Retinal pigment epithelial cell (primary cell): ENCODE data around the gene FRMD4A.

ENCODE experiments used
- DNase-seq: peaks from one replicate; pipeline ENCODE4 v3.0.0-alpha.2; 2010; ENCODE audit warnings: low read depth
- H3K4me3 ChIP-seq: 2 replicates; pipeline ENCODE4 v1.5.1; 2011; ENCODE audit warnings: mild to moderate bottlenecking, low read length, control low read depth, moderate library complexity
- TF ChIP-seq, protein P1 (sequence below): conservative IDR thresholded peaks from 2 replicates; pipeline ENCODE4 v1.5.1; 2011; ENCODE audit warnings: low read depth, low read length, control low read depth, inconsistent platforms

The FRMD4A gene

DNA sequence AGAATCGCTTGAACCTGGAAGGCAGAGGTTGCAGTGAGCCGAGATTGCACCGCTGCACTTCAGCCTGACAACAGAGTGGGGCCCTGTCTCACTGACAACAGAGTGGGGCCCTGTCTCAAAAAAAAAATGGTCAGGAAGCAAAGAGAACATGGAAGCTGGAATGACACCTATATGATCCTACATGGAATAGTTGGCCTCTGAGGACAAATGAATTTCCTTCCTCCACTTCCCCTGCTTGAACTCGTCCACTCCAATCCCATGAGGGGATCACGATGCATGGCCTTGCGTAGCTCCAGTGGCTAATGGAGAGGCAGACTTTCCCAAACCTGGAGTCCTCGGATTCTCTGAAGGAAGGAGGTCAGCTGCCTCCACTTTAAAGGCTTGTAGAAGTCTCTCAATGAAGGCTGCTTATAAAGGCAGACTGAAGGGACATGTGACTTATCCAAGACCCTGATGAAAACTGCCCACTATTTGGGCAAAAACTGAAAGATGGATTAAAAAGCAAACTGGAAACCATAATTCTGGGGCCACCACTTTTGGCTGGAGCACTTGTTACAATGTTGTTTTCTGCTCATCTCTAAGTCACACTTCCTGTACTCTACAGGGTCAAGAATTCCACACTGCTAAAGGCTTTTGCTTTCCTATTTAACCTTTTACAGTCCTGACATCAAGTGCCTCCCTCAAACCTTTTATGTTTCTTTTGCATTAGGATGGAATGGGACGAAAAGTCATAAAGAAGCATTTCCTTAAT, 529.4 kb downstream of the FRMD4A start:
- no peak for DNase-seq
- H3K4me3 ChIP-seq, result no peak overlapping the region
- TF ChIP-seq, protein P1, sequence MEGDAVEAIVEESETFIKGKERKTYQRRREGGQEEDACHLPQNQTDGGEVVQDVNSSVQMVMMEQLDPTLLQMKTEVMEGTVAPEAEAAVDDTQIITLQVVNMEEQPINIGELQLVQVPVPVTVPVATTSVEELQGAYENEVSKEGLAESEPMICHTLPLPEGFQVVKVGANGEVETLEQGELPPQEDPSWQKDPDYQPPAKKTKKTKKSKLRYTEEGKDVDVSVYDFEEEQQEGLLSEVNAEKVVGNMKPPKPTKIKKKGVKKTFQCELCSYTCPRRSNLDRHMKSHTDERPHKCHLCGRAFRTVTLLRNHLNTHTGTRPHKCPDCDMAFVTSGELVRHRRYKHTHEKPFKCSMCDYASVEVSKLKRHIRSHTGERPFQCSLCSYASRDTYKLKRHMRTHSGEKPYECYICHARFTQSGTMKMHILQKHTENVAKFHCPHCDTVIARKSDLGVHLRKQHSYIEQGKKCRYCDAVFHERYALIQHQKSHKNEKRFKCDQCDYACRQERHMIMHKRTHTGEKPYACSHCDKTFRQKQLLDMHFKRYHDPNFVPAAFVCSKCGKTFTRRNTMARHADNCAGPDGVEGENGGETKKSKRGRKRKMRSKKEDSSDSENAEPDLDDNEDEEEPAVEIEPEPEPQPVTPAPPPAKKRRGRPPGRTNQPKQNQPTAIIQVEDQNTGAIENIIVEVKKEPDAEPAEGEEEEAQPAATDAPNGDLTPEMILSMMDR, result no peak

DNA sequence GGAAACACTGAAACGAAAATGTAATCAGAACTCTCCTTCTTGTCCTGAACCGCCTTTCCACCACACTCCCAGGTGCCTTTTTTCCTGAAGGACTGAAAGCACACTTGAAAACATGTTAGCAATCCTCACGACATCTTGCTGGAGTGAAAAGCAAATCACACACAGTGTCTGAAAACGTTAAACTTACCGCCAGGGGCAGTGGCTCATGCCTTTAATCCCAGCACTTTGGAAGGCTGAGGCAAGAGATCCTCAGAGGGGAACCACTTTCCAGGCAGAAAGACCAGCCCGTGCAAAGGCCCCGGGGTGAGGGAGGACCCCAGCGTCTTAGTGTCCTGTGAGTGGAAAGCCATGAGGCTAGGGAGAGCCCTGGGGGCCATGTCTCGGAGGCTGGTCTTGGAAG, 533.6 kb downstream of the FRMD4A start:
- TF ChIP-seq, protein P1, result no peak
- no peak for DNase-seq
- H3K4me3 ChIP-seq, result no peak overlapping the region

DNA sequence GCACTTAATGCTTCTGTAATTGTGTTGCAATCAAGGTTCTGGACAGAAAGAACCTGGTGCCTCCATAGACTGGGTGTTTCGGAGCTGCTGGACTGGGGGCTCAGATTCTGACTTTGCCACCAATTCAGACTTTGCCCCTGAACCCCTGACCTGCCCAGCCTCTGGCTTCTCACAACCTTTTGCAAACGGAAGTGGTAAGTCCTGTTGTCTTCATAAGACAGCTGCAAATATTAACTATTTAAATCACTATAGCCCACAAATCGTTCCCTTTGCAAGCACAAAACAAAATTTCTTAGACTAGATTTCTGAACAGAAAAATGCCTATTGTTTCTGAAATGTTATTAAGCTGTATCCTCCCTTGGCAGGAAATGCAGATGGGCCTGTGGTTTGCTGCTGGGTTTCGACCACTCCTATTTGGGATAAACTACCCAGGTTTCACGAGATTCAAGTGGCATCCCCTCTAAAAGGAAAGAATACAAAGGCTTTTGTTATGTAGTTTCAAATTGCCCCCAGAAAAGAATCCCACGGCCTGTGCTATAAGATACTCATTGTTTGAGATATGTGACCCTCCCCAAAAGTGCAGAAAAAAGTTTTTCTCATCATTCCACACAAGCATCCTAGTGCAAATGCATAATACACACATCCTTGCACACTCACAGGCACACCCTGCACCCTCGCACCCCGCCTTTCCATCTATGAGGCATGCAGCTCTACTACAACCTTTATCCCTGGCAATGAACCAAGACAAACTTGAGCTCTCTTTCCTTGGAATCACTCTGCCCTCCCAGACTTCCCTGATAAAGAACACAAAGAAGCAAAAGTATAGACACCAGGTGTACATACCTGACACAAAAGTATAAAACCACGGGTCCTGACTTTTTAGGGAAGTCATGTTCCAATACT, 534.8 kb downstream of the FRMD4A start:
- DNase-seq, result no peak
- TF ChIP-seq, protein P1, result no peak
- H3K4me3 ChIP-seq, result no peak overlapping the region

DNA sequence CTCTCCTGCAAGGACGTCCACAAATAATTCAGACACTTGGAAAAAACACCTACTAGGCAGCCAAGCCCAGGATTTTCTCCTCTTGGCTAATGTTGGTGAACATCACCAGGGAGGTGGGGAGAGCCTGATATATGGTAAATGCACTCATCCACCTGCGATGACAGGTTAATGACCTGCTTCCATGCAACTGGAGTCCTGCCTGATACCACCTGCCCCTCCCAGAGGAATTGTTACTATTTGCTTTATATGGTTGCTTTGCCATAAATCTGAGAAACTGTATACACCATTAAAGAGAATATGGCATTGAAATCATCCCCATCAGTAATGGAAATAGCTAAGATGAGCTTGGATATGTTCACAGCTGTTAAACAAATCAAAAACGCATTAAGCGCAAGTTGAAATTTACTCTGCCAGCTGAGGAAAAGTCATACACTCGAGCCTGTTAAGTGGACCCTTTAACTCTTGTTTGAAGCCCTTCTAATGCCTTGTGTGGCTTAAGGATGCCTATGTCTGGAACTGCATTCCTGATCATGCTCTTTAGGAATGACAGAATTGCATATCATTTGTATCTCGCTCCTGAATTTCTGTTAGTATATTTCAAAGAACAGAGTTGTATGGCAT, 535.6 kb downstream of the FRMD4A start:
- H3K4me3 ChIP-seq, result no peak overlapping the region
- no peak for DNase-seq
- TF ChIP-seq, protein P1, result no peak

DNA sequence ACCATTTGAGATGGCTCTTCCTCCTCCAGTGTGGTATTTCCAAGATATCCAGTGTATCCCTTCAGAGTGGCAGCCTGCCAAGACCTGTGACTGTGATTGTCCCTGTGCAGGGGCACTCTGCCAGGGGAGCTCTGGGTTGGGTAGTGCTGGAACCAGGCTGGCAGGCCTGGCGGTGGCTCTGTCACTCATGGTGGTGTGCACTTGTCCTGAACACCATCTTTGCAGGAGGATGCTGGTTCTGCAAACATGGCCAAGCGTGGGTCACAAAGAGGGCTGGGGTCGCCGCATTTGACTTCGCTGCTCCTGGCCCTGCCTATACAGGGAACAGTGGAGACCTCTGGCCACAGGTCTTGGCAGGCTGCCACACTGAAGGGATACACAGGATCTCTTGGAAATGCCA, 538.7 kb downstream of the FRMD4A start:
- TF ChIP-seq, protein P1, result no peak
- no peak overlapping the region for H3K4me3 ChIP-seq
- DNase-seq, result no peak

DNA sequence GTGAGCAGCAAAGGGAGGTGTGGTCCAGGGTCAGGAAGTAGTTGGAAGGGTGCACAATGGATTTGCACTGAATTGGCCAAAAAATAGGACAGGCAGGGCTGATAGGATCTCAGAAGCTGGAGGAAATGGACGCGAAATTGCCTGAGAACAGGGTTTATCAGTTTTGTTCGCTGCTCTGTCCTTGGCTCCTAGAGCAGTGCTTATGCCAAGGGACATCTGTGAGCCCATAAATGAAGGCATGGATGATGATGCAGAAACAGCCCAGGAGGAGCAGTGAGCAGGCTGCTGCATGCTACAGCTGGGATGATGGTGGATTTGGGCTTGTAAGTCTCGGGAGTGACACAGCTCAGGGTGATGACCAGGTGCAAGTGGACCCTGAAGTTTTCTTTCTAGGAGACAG, 539.2 kb downstream of the FRMD4A start:
- no peak overlapping the region for H3K4me3 ChIP-seq
- TF ChIP-seq, protein P1, result no peak
- no peak for DNase-seq
